ENCODE measurements around the gene C20orf96.

The C20orf96 gene

DNA sequence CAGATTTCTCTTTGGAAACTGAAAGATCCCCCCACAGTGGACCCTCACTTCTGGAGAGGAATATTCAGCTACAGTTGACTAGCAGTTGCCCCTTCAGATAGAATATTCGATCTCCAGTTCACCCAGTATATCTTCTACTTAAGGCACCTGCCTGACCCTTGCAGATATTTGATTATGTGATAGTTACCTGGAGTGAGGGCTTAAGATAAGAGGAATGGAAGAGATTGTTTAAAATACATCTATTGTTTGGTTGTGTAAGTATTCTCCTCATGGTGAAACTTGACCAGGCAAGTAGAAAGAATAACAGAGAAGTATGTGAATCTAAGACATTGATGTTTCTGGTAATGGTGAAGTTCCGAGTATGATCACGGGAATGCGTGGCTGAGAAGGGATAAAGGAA is 5.3 kb upstream of the C20orf96 start:
- DNase-seq (ENCODE audit: extremely low read depth, low read depth), result no peak
- H3K4me3 ChIP-seq (replicated peaks; ENCODE audit: low read depth, low read length), result no peak overlapping the region
- TF ChIP-seq, protein P1, sequence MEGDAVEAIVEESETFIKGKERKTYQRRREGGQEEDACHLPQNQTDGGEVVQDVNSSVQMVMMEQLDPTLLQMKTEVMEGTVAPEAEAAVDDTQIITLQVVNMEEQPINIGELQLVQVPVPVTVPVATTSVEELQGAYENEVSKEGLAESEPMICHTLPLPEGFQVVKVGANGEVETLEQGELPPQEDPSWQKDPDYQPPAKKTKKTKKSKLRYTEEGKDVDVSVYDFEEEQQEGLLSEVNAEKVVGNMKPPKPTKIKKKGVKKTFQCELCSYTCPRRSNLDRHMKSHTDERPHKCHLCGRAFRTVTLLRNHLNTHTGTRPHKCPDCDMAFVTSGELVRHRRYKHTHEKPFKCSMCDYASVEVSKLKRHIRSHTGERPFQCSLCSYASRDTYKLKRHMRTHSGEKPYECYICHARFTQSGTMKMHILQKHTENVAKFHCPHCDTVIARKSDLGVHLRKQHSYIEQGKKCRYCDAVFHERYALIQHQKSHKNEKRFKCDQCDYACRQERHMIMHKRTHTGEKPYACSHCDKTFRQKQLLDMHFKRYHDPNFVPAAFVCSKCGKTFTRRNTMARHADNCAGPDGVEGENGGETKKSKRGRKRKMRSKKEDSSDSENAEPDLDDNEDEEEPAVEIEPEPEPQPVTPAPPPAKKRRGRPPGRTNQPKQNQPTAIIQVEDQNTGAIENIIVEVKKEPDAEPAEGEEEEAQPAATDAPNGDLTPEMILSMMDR (IDR thresholded peaks at IDR 0.05; ENCODE audit: low read depth, low read length, missing control alignments), result no peak

DNA sequence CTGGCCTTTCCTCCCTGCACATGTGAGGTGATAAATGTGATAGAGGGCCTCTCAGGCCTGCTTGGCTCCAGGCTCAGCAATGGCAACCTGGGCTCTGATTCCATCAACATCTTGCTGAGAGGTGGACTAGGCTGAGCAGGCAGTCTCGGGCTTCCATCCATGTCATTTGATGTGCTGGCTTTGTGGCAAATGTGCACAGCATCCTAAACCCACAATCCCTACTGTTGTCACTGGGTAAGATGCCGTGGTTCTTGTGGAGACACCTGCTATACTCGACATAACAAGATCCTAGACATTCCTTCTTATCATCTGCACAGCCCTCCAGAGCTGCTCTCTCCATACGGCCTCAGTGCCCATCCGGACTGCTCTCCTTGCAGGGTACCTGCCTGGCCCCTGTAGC is 4.1 kb upstream of the C20orf96 start:
- H3K4me3 ChIP-seq (replicated peaks; ENCODE audit: low read depth, low read length), result no peak overlapping the region
- no peak for DNase-seq (ENCODE audit: extremely low read depth, low read depth)
- TF ChIP-seq, protein P1 (IDR thresholded peaks at IDR 0.05; ENCODE audit: low read depth, low read length, missing control alignments), result no peak

DNA sequence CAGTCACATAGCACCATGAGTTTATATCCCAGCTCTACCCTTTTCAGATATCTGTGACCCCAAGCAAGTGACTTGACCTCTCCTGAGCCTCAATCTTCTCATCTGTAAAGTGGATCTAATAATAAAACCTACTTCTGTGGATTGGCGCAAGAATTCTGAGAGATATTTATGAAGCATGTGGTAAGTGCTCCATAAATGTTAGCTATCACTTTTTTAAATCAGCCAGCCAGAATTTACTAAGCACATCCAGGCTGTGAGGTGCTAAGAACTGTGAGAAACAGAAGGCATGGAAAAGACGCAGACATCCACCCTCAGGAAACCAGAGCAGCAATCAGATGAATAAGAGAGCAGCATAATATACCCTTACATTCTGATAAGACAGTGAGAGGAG is 862 bp downstream of the C20orf96 start:
- TF ChIP-seq, protein P1 (IDR thresholded peaks at IDR 0.05; ENCODE audit: low read depth, low read length, missing control alignments), result no peak
- no peak for DNase-seq (ENCODE audit: extremely low read depth, low read depth)

DNA sequence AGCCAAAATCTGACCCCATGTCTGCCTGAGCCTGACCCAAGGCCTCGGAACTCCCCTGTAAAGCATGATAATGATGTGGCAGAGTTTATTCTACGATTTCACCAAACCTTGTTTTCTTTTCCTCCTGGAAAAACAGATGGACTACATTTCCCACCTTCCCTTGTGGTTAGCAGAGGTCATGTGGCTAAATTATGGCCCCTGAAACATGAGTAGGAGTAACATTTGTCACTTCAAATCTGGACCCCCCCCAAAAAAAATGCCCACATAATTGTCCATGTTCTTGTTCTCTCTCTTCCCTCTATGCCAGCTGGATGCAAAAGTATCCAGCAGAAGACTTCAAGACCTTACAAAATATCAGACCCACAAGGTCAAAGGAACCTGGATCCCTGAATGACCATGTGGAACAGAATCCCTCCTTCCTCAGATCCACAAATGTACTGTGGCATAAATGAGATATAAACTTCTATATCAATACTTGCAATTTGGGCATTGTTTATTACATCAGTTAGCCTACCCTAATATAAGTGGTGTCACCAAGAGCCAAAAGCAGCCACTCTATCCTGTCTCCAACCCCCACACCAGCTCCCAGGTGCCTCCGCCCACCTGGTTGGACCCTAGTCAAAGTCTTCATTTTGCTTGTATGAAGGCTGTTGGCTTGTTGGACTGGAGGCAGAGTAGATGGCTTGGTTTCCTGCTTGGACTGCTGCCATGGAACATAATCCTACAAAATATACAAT is 1.4 kb downstream of the C20orf96 start:
- TF ChIP-seq, protein P1 (IDR thresholded peaks at IDR 0.05; ENCODE audit: low read depth, low read length, missing control alignments), result no peak
- no peak for DNase-seq (ENCODE audit: extremely low read depth, low read depth)
- peak overlapping the region; percentile 90 for H3K4me3 ChIP-seq (replicated peaks; ENCODE audit: low read depth, low read length)

More for the DNA sequence above, 862 bp downstream of the C20orf96 start:
- H3K4me3 ChIP-seq (replicated peaks; ENCODE audit: low read depth, low read length), result peak overlapping the region; percentile 90

DNA sequence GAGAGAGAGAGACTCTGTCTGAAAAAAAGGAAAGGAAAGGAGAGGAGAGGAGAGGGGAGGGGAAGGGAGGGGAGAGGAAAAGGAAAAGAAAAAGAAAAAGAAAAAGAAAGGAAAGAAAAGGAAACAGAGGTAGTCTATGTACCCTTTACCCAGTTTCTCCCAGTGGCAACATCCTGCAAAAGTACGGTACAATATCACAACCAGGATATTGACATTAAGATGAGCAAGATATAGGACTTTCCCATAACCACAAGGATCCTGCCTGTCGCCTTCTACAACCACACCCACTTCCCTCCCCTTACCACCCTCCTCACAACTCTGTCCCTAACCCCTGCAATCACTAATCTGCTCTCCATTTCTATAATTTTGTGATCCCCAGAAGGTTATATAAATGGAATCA is 4.0 kb downstream of the C20orf96 start:
- TF ChIP-seq, protein P1 (IDR thresholded peaks at IDR 0.05; ENCODE audit: low read depth, low read length, missing control alignments), result no peak

DNA sequence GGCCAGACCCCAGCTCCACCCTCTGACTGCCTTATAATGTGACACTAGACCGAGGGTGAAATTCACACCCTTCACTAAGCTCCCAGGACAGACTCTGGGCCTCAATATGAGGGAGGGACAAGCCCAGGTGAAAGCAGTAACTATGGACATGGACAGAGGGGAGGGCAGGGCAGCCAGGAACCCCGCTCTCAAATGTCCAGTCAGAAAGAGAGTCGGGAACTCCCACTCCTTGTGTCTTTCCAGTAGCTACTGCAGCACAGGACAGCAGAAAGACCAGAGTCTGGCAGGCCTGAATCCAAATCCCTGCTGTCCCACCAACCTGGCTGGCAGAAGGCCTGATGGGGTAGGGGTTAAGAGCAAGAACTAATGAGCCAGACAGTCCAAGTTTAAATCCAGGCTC is 6.4 kb downstream of the C20orf96 start:
- no peak for DNase-seq (ENCODE audit: extremely low read depth, low read depth)
- TF ChIP-seq, protein P1 (IDR thresholded peaks at IDR 0.05; ENCODE audit: low read depth, low read length, missing control alignments), result no peak

More for the DNA sequence above, 4.0 kb downstream of the C20orf96 start:
- no peak for DNase-seq (ENCODE audit: extremely low read depth, low read depth)
- no peak overlapping the region for H3K4me3 ChIP-seq (replicated peaks; ENCODE audit: low read depth, low read length)

More for the DNA sequence above, 6.4 kb downstream of the C20orf96 start:
- no peak overlapping the region for H3K4me3 ChIP-seq (replicated peaks; ENCODE audit: low read depth, low read length)
